ENCODE measurements around the gene CLDN19.

CLDN19 gene

DNA sequence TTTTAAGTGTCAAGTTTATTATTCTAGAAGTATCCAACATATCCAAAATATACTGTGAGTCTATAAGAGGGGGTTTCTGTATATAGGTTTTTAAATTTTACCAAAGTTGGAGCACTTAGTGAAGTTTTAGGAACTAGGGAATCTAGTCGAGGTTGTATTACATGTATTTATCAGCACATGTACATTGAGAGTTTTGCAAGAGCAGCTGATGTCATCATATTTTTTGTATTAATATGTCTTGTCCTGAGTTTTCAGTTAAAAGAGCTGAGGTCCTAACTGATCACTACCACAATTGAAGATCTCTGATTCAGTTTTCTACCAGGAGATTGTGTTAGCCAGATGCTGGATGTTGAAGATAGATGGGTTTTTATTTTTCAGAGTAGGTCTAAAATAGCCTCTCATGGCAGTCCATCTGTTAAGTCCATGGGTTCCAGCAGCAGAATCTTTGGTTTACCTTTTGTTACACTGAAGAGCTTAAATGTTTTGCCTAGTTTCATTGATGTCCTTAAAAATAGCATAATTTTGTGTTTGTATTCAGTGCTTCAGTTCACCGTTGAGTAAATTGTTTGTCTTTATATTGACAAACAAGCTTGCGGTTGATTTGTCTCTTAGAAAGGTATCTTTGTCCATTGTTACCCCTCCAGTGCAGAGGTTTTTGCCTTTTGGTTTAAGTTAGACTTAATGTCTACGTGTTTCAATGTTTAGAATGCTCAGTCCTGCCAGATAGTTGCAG is 41.8 kb downstream of the CLDN19 start:
- Histone ChIP-seq H4K8ac (ENCODE audit: low read depth, low read length) (no peak overlapping the region), H2BK5ac (ENCODE audit: low read length) (no peak overlapping the region), H3K4me3 (ENCODE audit: low read length in 2 of 2) (no peak overlapping the region), H2AFZ (ENCODE audit: low read length) (no peak overlapping the region), H2AK5ac (ENCODE audit: low read depth, low read length) (no peak overlapping the region), H3K4me2 (ENCODE audit: insufficient read depth, low read length, poor library complexity, severe bottlenecking) (no peak overlapping the region), H3K27me3 (ENCODE audit: control insufficient read depth in 3 of 3, insufficient read depth in 3 of 3, low read depth in 1 of 3, low read length in 3 of 3) (no peaks in the 10 kb centered on the region), H3K14ac (ENCODE audit: low read length) (no peak overlapping the region), H3K27ac (replicated peaks; ENCODE audit: low read length) (no peak overlapping the region), H4K91ac (ENCODE audit: low read depth, low read length, poor library complexity) (no peak overlapping the region), H3K36me3 (replicated peaks in 1 of 2; ENCODE audit: control insufficient read depth in 2 of 2, insufficient read depth in 2 of 2, low read length in 2 of 2) (peaks cover 40 to 99% of the 10 kb centered on the region in 2 donors), H2BK15ac (ENCODE audit: low read length) (no peak overlapping the region), H3K4me1 (ENCODE audit: control insufficient read depth in 2 of 2, insufficient read depth in 1 of 2, low read depth in 1 of 2, low read length in 2 of 2) (no peaks in the 10 kb centered on the region), H3K79me1 (ENCODE audit: low read depth, low read length) (no peaks in the 10 kb centered on the region), H3K9me3 (replicated peaks in 1 of 2; ENCODE audit: control insufficient read depth in 2 of 2, insufficient read depth in 1 of 2, low read depth in 1 of 2, low read length in 2 of 2) (no peaks in the 10 kb centered on the region), H2BK12ac (ENCODE audit: low read length) (no peak overlapping the region), H3K4ac (ENCODE audit: low read length) (no peak overlapping the region), H3K9ac (ENCODE audit: low read depth, low read length, poor library complexity) (no peak overlapping the region), H3K18ac (ENCODE audit: low read length) (no peak overlapping the region), H2BK120ac (ENCODE audit: low read depth, low read length) (no peak overlapping the region), H3K23ac (ENCODE audit: low read depth, low read length, poor library complexity) (no peak overlapping the region)
- DNase-seq (ENCODE audit: low spot score): no peak
- WGBS, 2 donors (ENCODE audit: extremely low coverage in 2 of 2, insufficient read length in 2 of 2, insufficient replicate concordance in 1 of 2): no CpG with 5 or more reads among the region's 4 CpGs

DNA sequence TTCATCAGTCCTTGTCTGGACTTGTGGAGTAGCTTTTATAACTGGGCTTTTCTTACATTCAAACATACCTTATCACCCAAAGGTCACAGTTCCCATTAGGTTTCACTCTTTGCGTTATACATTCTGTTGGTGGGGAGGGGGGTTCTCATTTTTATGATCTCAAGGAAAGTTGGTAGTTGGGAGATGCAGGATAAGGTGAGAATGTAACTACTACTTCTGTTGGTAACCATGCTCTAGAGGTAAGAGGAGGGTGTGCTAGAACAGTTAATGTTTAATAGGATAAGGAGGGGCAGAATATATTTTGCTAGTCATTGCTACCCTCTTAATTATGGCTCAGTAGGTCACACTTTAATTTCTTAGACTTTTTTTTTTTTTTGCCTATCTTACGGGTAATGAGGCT is 47.1 kb downstream of the CLDN19 start:
- H3K27ac ChIP-seq (replicated peaks; ENCODE audit: low read length): no peak overlapping the region
- no peak overlapping the region for H2BK15ac ChIP-seq (ENCODE audit: low read length)
- no peak overlapping the region for H4K8ac ChIP-seq (ENCODE audit: low read depth, low read length)
- no peak overlapping the region for H3K4ac ChIP-seq (ENCODE audit: low read length)
- DNase-seq (ENCODE audit: low spot score): no peak
- peaks cover 0 to 4% of the 10 kb centered on the region in 2 donors for H3K4me1 ChIP-seq (ENCODE audit: control insufficient read depth in 2 of 2, insufficient read depth in 1 of 2, low read depth in 1 of 2, low read length in 2 of 2)
- no peak overlapping the region for H3K18ac ChIP-seq (ENCODE audit: low read length)
- no peak overlapping the region for H2AFZ ChIP-seq (ENCODE audit: low read length)
- no peak overlapping the region for H2BK12ac ChIP-seq (ENCODE audit: low read length)
- no peak overlapping the region for H3K4me2 ChIP-seq (ENCODE audit: insufficient read depth, low read length, poor library complexity, severe bottlenecking)
- no CpG with 5 or more reads among the region's 2 CpGs for WGBS, 2 donors (ENCODE audit: extremely low coverage in 2 of 2, insufficient read length in 2 of 2, insufficient replicate concordance in 1 of 2)
- no peak overlapping the region for H2BK5ac ChIP-seq (ENCODE audit: low read length)
- H3K27me3 ChIP-seq (ENCODE audit: control insufficient read depth in 3 of 3, insufficient read depth in 3 of 3, low read depth in 1 of 3, low read length in 3 of 3): no peaks in the 10 kb centered on the region
- peaks cover 15 to 99% of the 10 kb centered on the region in 2 donors for H3K36me3 ChIP-seq (replicated peaks in 1 of 2; ENCODE audit: control insufficient read depth in 2 of 2, insufficient read depth in 2 of 2, low read length in 2 of 2)
- no peaks in the 10 kb centered on the region for H3K9me3 ChIP-seq (replicated peaks in 1 of 2; ENCODE audit: control insufficient read depth in 2 of 2, insufficient read depth in 1 of 2, low read depth in 1 of 2, low read length in 2 of 2)
- no peak overlapping the region for H3K4me3 ChIP-seq (ENCODE audit: low read length in 2 of 2)
- no peaks in the 10 kb centered on the region for H3K79me1 ChIP-seq (ENCODE audit: low read depth, low read length)
- H2BK120ac ChIP-seq (ENCODE audit: low read depth, low read length): no peak overlapping the region
- H4K91ac ChIP-seq (ENCODE audit: low read depth, low read length, poor library complexity): no peak overlapping the region
- no peak overlapping the region for H2AK5ac ChIP-seq (ENCODE audit: low read depth, low read length)
- H3K23ac ChIP-seq (ENCODE audit: low read depth, low read length, poor library complexity): no peak overlapping the region
- H3K14ac ChIP-seq (ENCODE audit: low read length): no peak overlapping the region
- H3K9ac ChIP-seq (ENCODE audit: low read depth, low read length, poor library complexity): no peak overlapping the region

DNA sequence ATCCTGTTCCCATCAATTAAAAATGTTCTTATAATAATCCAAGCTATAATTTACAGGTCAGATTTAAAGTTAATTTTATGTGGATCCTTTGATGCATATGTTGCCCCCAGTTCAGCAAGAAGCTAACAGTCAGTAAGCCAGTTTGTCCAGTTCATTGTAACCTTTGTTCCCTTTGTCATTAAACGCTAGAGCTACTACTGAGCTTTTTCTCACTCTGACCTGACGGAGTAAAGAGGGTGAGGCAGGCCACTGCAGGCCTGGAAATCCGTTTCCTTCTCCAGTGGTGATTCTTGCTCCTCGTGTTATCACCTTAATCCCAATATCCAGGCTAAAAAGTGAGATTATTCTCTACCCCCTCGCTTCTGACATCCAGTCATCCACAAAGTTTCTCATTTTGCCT is 47.6 kb downstream of the CLDN19 start:
- no peak overlapping the region for H2BK5ac ChIP-seq (ENCODE audit: low read length)
- no peaks in the 10 kb centered on the region for H3K27me3 ChIP-seq (ENCODE audit: control insufficient read depth in 3 of 3, insufficient read depth in 3 of 3, low read depth in 1 of 3, low read length in 3 of 3)
- no peak overlapping the region for H3K4me2 ChIP-seq (ENCODE audit: insufficient read depth, low read length, poor library complexity, severe bottlenecking)
- DNase-seq (ENCODE audit: low spot score): no peak
- H2BK120ac ChIP-seq (ENCODE audit: low read depth, low read length): no peak overlapping the region
- H4K91ac ChIP-seq (ENCODE audit: low read depth, low read length, poor library complexity): no peak overlapping the region
- WGBS, 2 donors (ENCODE audit: extremely low coverage in 2 of 2, insufficient read length in 2 of 2, insufficient replicate concordance in 1 of 2): no CpG with 5 or more reads among the region's 5 CpGs
- no peak overlapping the region for H2AFZ ChIP-seq (ENCODE audit: low read length)
- H3K27ac ChIP-seq (replicated peaks; ENCODE audit: low read length): no peak overlapping the region
- H3K4me1 ChIP-seq (ENCODE audit: control insufficient read depth in 2 of 2, insufficient read depth in 1 of 2, low read depth in 1 of 2, low read length in 2 of 2): peaks cover 0 to 4% of the 10 kb centered on the region in 2 donors
- H2BK12ac ChIP-seq (ENCODE audit: low read length): no peak overlapping the region
- no peak overlapping the region for H2BK15ac ChIP-seq (ENCODE audit: low read length)
- H3K4ac ChIP-seq (ENCODE audit: low read length): no peak overlapping the region
- H3K36me3 ChIP-seq (replicated peaks in 1 of 2; ENCODE audit: control insufficient read depth in 2 of 2, insufficient read depth in 2 of 2, low read length in 2 of 2): peaks cover 17 to 99% of the 10 kb centered on the region in 2 donors
- H3K18ac ChIP-seq (ENCODE audit: low read length): no peak overlapping the region
- H2AK5ac ChIP-seq (ENCODE audit: low read depth, low read length): no peak overlapping the region
- no peak overlapping the region for H3K14ac ChIP-seq (ENCODE audit: low read length)
- H3K79me1 ChIP-seq (ENCODE audit: low read depth, low read length): no peaks in the 10 kb centered on the region
- no peak overlapping the region for H4K8ac ChIP-seq (ENCODE audit: low read depth, low read length)
- H3K4me3 ChIP-seq (ENCODE audit: low read length in 2 of 2): no peak overlapping the region
- H3K23ac ChIP-seq (ENCODE audit: low read depth, low read length, poor library complexity): no peak overlapping the region
- H3K9ac ChIP-seq (ENCODE audit: low read depth, low read length, poor library complexity): no peak overlapping the region
- H3K9me3 ChIP-seq (replicated peaks in 1 of 2; ENCODE audit: control insufficient read depth in 2 of 2, insufficient read depth in 1 of 2, low read depth in 1 of 2, low read length in 2 of 2): no peaks in the 10 kb centered on the region

DNA sequence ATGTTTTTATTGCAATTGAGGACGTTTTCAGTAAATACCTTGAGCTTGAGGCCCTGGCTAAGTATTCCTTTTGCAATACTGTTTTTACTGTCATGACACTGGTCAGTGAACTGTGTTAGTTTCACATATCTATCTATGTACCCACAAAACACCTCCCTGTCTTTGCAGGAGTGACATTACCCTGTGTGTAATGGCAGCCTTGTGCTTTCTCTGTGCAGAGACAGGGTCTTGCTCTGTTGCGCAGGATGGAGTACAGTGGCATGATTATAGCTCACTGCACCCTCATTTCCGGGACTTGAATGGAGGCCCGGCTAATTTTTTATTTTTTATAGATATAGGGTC is 48.9 kb downstream of the CLDN19 start:
- Histone ChIP-seq H2AFZ (ENCODE audit: low read length) (no peak overlapping the region), H3K27ac (replicated peaks; ENCODE audit: low read length) (no peak overlapping the region), H2BK5ac (ENCODE audit: low read length) (no peak overlapping the region), H3K9ac (ENCODE audit: low read depth, low read length, poor library complexity) (no peak overlapping the region), H3K27me3 (ENCODE audit: control insufficient read depth in 3 of 3, insufficient read depth in 3 of 3, low read depth in 1 of 3, low read length in 3 of 3) (no peaks in the 10 kb centered on the region), H3K4me2 (ENCODE audit: insufficient read depth, low read length, poor library complexity, severe bottlenecking) (no peak overlapping the region), H2BK12ac (ENCODE audit: low read length) (no peak overlapping the region), H2AK5ac (ENCODE audit: low read depth, low read length) (no peak overlapping the region), H4K91ac (ENCODE audit: low read depth, low read length, poor library complexity) (no peak overlapping the region), H2BK15ac (ENCODE audit: low read length) (no peak overlapping the region), H3K4me1 (ENCODE audit: control insufficient read depth in 2 of 2, insufficient read depth in 1 of 2, low read depth in 1 of 2, low read length in 2 of 2) (peaks cover 0 to 6% of the 10 kb centered on the region in 2 donors), H3K23ac (ENCODE audit: low read depth, low read length, poor library complexity) (no peak overlapping the region), H3K18ac (ENCODE audit: low read length) (no peak overlapping the region), H3K14ac (ENCODE audit: low read length) (no peak overlapping the region), H3K9me3 (replicated peaks in 1 of 2; ENCODE audit: control insufficient read depth in 2 of 2, insufficient read depth in 1 of 2, low read depth in 1 of 2, low read length in 2 of 2) (no peaks in the 10 kb centered on the region), H4K8ac (ENCODE audit: low read depth, low read length) (no peak overlapping the region), H3K4me3 (ENCODE audit: low read length in 2 of 2) (no peak overlapping the region), H3K4ac (ENCODE audit: low read length) (no peak overlapping the region), H3K79me1 (ENCODE audit: low read depth, low read length) (no peaks in the 10 kb centered on the region), H2BK120ac (ENCODE audit: low read depth, low read length) (no peak overlapping the region), H3K36me3 (replicated peaks in 1 of 2; ENCODE audit: control insufficient read depth in 2 of 2, insufficient read depth in 2 of 2, low read length in 2 of 2) (peaks cover 16 to 98% of the 10 kb centered on the region in 2 donors)
- DNase-seq (ENCODE audit: low spot score): no peak
- WGBS, 2 donors (ENCODE audit: extremely low coverage in 2 of 2, insufficient read length in 2 of 2, insufficient replicate concordance in 1 of 2): no CpG with 5 or more reads among the region's 4 CpGs

All from neuronal stem cell (in vitro differentiated cells).